Raji (cell line): ENCODE results near the gene SLC22A17.

Source experiments
- POLR2A ChIP-seq: IDR thresholded peaks from 2 replicates; pipeline ENCODE4 v1.6.1; 2011; ENCODE audit warnings: low read depth, low read length, control low read depth; ENCODE audit not compliant: insufficient read depth

The SLC22A17 gene

DNA sequence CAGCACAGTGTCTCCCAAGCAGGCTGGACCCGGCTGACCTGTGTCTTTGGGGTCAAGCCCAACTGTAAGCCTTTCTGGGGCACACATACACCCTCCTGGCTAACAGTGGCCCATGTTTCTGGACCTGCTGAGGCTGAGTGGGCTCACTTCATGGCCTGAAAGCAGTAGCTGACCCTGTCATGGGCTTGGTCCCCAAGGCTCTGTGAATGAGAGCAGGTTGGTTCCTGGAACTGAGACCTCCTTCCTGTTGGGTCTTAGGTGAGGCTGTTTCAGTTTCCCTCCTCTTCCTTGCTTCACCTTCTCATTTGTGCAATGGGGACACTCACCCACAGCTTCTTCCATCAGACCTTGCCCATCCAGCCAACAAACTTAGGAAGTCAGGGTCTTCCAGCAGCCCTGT lies 19.2 kb upstream of the SLC22A17 start:
- TF ChIP-seq POLR2A, result no peak

- TF ChIP-seq POLR2A, result no peak
Observed at GRCh38 chr14:23370221-23370620, 17.5 kb upstream of the SLC22A17 start.

DNA sequence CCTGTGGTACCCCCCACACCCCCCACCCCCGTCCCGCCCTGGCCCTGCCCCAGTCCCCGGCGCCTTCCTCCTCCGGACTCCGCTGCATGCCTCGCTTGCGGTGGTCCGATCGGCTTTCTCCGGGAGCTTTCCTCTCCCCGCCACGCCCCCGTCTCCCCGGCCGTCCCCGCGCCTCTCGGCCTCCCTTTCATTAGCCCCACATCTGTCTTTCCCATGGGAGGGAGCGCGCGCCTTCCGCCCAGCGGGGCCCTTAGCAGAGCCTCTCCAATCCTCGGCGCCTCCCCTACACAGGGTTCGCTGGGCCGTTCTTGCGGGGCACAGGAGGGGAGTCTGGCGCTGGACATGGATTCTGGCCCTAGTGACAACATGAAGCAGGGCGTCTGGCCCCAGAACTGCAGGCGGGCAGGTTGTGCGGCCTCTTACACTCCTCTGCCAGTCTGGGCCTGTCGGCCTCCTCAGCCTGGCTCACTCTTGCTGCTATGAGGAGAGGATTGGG lies 13.8 kb upstream of the SLC22A17 start:
- no peak for TF ChIP-seq POLR2A

DNA sequence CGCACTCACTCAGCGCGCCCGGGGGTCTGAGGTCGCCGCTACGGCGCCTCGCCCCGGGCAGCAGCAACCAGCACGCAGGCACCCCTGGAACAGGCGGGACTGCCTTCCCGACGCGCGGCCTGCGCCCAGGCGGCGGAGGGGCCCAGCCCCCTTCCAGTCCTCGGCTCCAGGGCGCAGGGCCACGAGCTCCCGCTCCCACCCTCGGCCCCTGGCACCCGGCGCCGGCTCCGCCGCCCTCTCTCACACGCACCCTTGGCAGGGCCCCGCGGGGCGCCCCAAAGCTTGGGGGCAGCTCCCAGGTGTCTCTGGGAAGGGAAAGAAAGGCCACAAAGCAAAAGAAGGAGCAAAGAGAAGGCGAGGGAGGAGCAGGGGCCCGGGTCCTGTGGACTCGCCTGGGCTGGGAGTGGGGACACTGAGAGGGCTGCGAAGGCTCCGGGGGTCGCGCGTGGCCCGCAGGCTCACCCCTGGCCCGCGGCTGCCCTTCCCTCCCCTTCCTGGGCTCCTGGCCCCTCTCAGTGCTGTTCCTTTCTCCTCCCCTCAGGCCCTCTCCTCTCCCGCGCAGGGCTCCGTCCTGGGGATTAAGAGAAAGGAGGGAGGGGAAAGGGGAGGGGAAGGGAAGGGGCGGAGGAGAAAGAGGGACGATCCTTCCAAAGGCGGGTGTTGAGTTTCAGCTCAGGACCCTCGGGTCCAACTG lies 13.2 kb upstream of the SLC22A17 start:
- TF ChIP-seq POLR2A, result no peak

- no peak for TF ChIP-seq POLR2A
Observed at GRCh38 chr14:23365036-23365731, 12.5 kb upstream of the SLC22A17 start, which contains the start of gene EFS. Gene EFS (minus strand): TSS chr14:23365172. CDS start chr14:23365025, 147 bp downstream.

- TF ChIP-seq POLR2A, result no peak
Observed at GRCh38 chr14:23364164-23365035, 11.7 kb upstream of the SLC22A17 start.

GRCh38 chr14:23362200-23362599 lies 9.5 kb upstream of the SLC22A17 start:
- no peak for TF ChIP-seq POLR2A

DNA sequence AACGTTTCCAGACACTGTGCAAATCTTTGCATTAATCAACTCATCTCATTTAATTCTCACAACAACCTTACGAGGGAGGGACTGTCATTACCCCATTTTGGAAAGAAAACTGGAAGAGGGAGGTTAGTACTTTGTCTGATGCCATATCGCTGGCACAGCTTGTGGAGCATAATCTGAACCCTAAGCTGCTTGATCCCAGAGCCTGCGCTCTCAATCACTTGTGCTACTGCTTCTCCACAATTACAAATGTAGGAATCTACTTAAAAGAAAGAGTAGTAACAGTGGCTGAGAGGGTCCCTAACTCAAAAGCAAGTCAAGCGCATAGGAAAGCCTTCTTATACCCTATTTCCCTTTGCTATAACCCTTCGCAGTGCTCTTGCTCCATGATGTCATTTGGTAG lies 9.1 kb upstream of the SLC22A17 start:
- TF ChIP-seq POLR2A, result no peak

DNA sequence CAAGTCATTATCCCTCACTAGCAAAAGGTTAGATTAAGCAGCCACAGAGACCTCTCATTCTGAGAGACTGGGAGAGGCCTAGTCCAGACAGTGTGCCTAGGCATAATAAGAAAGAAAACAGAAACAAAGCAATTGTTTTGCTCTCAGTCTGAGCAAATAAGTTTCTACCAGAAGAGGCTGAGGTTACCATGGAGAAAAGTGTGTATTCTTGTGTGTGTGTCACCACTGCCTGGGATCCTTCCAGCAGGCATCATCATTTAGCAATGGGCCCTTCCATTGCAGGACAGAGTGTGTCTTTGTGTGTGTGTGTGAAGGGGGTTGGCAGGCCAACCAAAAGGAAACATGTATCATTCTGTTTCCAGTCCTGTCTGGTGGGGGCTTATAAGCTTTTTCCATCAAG lies 8.6 kb upstream of the SLC22A17 start:
- TF ChIP-seq POLR2A, result no peak

- TF ChIP-seq POLR2A, result no peak
Observed at GRCh38 chr14:23360496-23360895, 7.8 kb upstream of the SLC22A17 start.

GRCh38 chr14:23359722-23360447 lies 7.2 kb upstream of the SLC22A17 start:
- no peak for TF ChIP-seq POLR2A

- TF ChIP-seq POLR2A, result no peak
Observed at GRCh38 chr14:23359167-23359626, 6.5 kb upstream of the SLC22A17 start.

GRCh38 chr14:23358553-23359166 lies 6.0 kb upstream of the SLC22A17 start:
- no peak for TF ChIP-seq POLR2A

DNA sequence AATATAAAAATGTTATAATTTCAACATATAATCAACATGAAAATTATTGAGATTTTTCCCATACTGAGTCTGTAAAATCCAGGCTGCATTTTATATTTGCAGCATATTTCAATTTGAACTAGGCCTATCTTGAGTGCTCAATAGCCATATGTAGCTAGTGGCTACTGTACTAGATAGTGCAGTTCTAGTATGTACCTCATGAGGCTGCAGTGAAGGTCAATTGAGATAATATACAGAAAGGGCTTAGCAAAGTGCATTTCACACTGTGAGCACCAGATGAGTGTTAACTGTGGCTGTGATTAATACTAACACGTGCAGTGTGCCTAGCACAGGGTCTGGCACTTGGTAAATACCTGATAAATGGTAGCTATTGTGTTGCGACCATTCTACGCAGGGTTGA lies 5.4 kb upstream of the SLC22A17 start:
- TF ChIP-seq POLR2A, result no peak
